DND-41 (cell line): Measurements from ENCODE around the gene ZFYVE16.

ENCODE experiments used
- ATAC-seq: fragments of 200-7000 bp; cut with Tn5 transposase; 3 replicates; pipeline ENCODE4 v1.9.1; 2021; ENCODE audit warnings: low read depth; ENCODE audit not compliant: insufficient read depth
- DNase-seq: peaks from one replicate; pipeline ENCODE4 v3.0.0-alpha.2; 2020
- H2AFZ ChIP-seq: 2 replicates; pipeline ENCODE4 v1.6.0; 2012; ENCODE audit warnings: low read depth, low read length
- H3K27ac ChIP-seq: 2 replicates; pipeline ENCODE4 v1.5.1; 2012; ENCODE audit warnings: low read length, inconsistent platforms
- H3K27me3 ChIP-seq: fragments of 200-600 bp; sonication (generic); 2 replicates; pipeline ENCODE4 v1.6.0; 2012; ENCODE audit warnings: low read length, mild to moderate bottlenecking, inconsistent platforms; ENCODE audit not compliant: insufficient read depth, poor library complexity
- H3K36me3 ChIP-seq: 2 replicates; pipeline ENCODE4 v1.5.1; 2012; ENCODE audit warnings: low read length, inconsistent platforms; ENCODE audit not compliant: insufficient read depth
- H3K4me1 ChIP-seq: 2 replicates; pipeline ENCODE4 v1.5.1; 2012; ENCODE audit warnings: mild to moderate bottlenecking, low read length; ENCODE audit not compliant: insufficient read depth
- H3K4me2 ChIP-seq: 2 replicates; pipeline ENCODE4 v1.6.0; 2012; ENCODE audit warnings: mild to moderate bottlenecking, moderate library complexity, low read length, inconsistent platforms; ENCODE audit not compliant: insufficient read depth
- H3K4me3 ChIP-seq, 2 experiments: fragments of 200-600 bp in 1 of 2; shearing (Covaris generic) in 1 of 2; 2 replicates each; pipeline ENCODE4 v1.5.1; 2012 to 2016; ENCODE audit warnings: inconsistent platforms in 2 of 2, low read length in 2 of 2, mild to moderate bottlenecking in 2 of 2, low read depth in 1 of 2, moderate library complexity in 1 of 2
- H3K79me2 ChIP-seq: 2 replicates; pipeline ENCODE4 v1.6.0; 2012; ENCODE audit warnings: low read length, inconsistent platforms; ENCODE audit not compliant: insufficient read depth
- H3K9ac ChIP-seq: 2 replicates; pipeline ENCODE4 v1.6.0; 2012; ENCODE audit warnings: low read depth, mild to moderate bottlenecking, inconsistent platforms, low read length, moderate library complexity
- H3K9me3 ChIP-seq: 2 replicates; pipeline ENCODE4 v1.5.1; 2012; ENCODE audit warnings: low read length, moderate library complexity, mild to moderate bottlenecking, inconsistent platforms; ENCODE audit not compliant: insufficient read depth, severe bottlenecking
- H4K20me1 ChIP-seq: 2 replicates; pipeline ENCODE4 v1.6.0; 2012; ENCODE audit warnings: low read length; ENCODE audit not compliant: insufficient read depth
- CTCF ChIP-seq: IDR thresholded peaks from 2 replicates; pipeline ENCODE4 v1.5.1; 2012; ENCODE audit warnings: borderline replicate concordance, low read length, moderate library complexity, mild to moderate bottlenecking; ENCODE audit not compliant: poor library complexity, severe bottlenecking; ENCODE audit errors: extremely low read depth
- EZH2 ChIP-seq: IDR thresholded peaks from 3 replicates; pipeline ENCODE4 v1.6.1; 2012; ENCODE audit warnings: borderline replicate concordance, low read depth, mild to moderate bottlenecking, moderate library complexity, low read length, inconsistent platforms; ENCODE audit not compliant: severe bottlenecking

Gene ZFYVE16

GRCh38 chr5:80407735-80408483 lies at the start of gene ZFYVE16:
Gene ZFYVE16 (plus strand): TSS chr5:80408064. CDS start chr5:80434148, 26,084 bp downstream.
- H3K79me2 ChIP-seq = peaks cover 45% of the 10 kb centered on the region
- H3K4me1 ChIP-seq = peaks cover 34% of the 10 kb centered on the region
- TF ChIP-seq EZH2 (no peak), CTCF (peak; percentile 44)
- H3K27ac ChIP-seq = peak within 1 kb of the TSS; percentile 87
- peak within 1 kb of the TSS; percentile 75 to 90 for H3K4me3 ChIP-seq
- peak within 1 kb of the TSS; percentile 81 for H3K9ac ChIP-seq
- no peaks in the 10 kb centered on the region for H4K20me1 ChIP-seq
- H3K36me3 ChIP-seq = peaks cover 9% of the 10 kb centered on the region; the same call in 1 of the 2 replicates
- ATAC-seq = peak; percentile 84
- peak; percentile 97 for DNase-seq
- H3K4me2 ChIP-seq = peak within 1 kb of the TSS; percentile 65
- peak within 1 kb of the TSS; percentile 87 for H2AFZ ChIP-seq
- H3K27me3 ChIP-seq = no peaks in the 10 kb centered on the region
- no peaks in the 10 kb centered on the region for H3K9me3 ChIP-seq

GRCh38 chr5:80360914-80361444 lies 46.9 kb upstream of the ZFYVE16 start:
- H2AFZ ChIP-seq = no peak overlapping the region
- ATAC-seq (no peak), DNase-seq (no peak)
- no peaks in the 10 kb centered on the region for H3K9me3 ChIP-seq
- H3K36me3 ChIP-seq = no peaks in the 10 kb centered on the region
- H3K4me3 ChIP-seq = no peak overlapping the region
- TF ChIP-seq CTCF (no peak), EZH2 (no peak)
- H3K79me2 ChIP-seq = no peaks in the 10 kb centered on the region
- H3K27ac ChIP-seq = no peak overlapping the region
- H3K27me3 ChIP-seq = no peaks in the 10 kb centered on the region
- H3K4me1 ChIP-seq = no peaks in the 10 kb centered on the region
- H3K4me2 ChIP-seq = no peak overlapping the region
- H3K9ac ChIP-seq = no peak overlapping the region
- no peaks in the 10 kb centered on the region for H4K20me1 ChIP-seq

GRCh38 chr5:80364892-80365291 lies 43.0 kb upstream of the ZFYVE16 start:
- no peak overlapping the region for H3K27ac ChIP-seq
- no peak overlapping the region for H3K4me2 ChIP-seq
- no peaks in the 10 kb centered on the region for H3K27me3 ChIP-seq
- H3K4me3 ChIP-seq = no peak overlapping the region
- DNase-seq (no peak), ATAC-seq (no peak)
- H3K9ac ChIP-seq = no peak overlapping the region
- H3K4me1 ChIP-seq = no peaks in the 10 kb centered on the region
- no peaks in the 10 kb centered on the region for H4K20me1 ChIP-seq
- no peak overlapping the region for H2AFZ ChIP-seq
- H3K9me3 ChIP-seq = no peaks in the 10 kb centered on the region
- H3K79me2 ChIP-seq = no peaks in the 10 kb centered on the region
- H3K36me3 ChIP-seq = no peaks in the 10 kb centered on the region
- no peak for TF ChIP-seq EZH2
- no peak for TF ChIP-seq CTCF
